H1 (cell line): ENCODE data around the gene GPC6. TPM values are rescaled to one million over a fixed set of nuclear protein-coding genes. Genes with fewer than 3 reads are reported as not detected.

Source experiments
- CTCF ChIA-PET: fragments of 300-600 bp; sonication (Branson Sonifier 250); formaldehyde crosslinking; loops from one replicate; lab custom pipeline; 2021; ENCODE audit not compliant: partially characterized antibody; lab: Charles Lee
- POLR2A ChIA-PET: fragments of 300-600 bp; sonication (Branson Sonifier 250); formaldehyde crosslinking; loops from one replicate; lab custom pipeline; 2021; ENCODE audit warnings: inconsistent platforms; ENCODE audit not compliant: partially characterized antibody; lab: Charles Lee
- DNase-seq, 2 experiments: peaks; one replicate each; pipeline versions ENCODE4 v3.0.0 to v3.0.0-alpha.2; 2010 to 2022; ENCODE audit warnings: low spot score in 2 of 2, low read depth in 1 of 2, mixed read lengths in 1 of 2
- FAIRE-seq: peaks from 2 replicates; lab custom pipeline; 2011; peaks lifted over from hg19 to GRCh38; lab: Jason Lieb, UNC
- H2AFZ ChIP-seq: 2 replicates; pipeline ENCODE4 v1.8.1; 2012; ENCODE audit warnings: low read length, inconsistent platforms
- H2AK5ac ChIP-seq: 2 replicates; pipeline ENCODE4 v1.6.1; 2013; ENCODE audit warnings: low read depth, low read length
- H2BK120ac ChIP-seq: replicated peaks from 2 replicates; pipeline ENCODE3; 2013; ENCODE audit warnings: low read depth, low read length, inconsistent platforms
- H2BK12ac ChIP-seq: 2 replicates; pipeline ENCODE4 v1.6.1; 2013; ENCODE audit warnings: low read depth, low read length
- H2BK15ac ChIP-seq: 2 replicates; pipeline ENCODE4 v1.6.1; 2013; ENCODE audit warnings: low read length
- H2BK20ac ChIP-seq: 2 replicates; pipeline ENCODE4 v1.6.1; 2013; ENCODE audit warnings: low read length
- H2BK5ac ChIP-seq: 2 replicates; pipeline ENCODE4 v1.6.1; 2013; ENCODE audit warnings: low read depth, low read length
- H3K14ac ChIP-seq: 2 replicates; pipeline ENCODE4 v1.6.1; 2013; ENCODE audit warnings: inconsistent platforms; ENCODE audit not compliant: insufficient read length
- H3K18ac ChIP-seq: 2 replicates; pipeline ENCODE4 v1.6.1; 2013; ENCODE audit warnings: low read length; ENCODE audit errors: extremely low read depth
- H3K23ac ChIP-seq: 2 replicates; pipeline ENCODE4 v1.6.1; 2013; ENCODE audit warnings: inconsistent platforms; ENCODE audit not compliant: insufficient read length
- H3K23me2 ChIP-seq: 2 replicates; pipeline ENCODE4 v1.6.1; 2013; ENCODE audit warnings: low read depth, low read length
- H3K27ac ChIP-seq: 2 replicates; pipeline ENCODE4 v1.6.1; 2011; ENCODE audit warnings: low read depth, low read length, inconsistent platforms
- H3K27me3 ChIP-seq, 4 experiments: replicated peaks in 1 of 4; 1 replicate in 1 of 4; 2 replicates in 3 of 4; pipeline versions ENCODE4 v1.6.1 to v1.8.1; 2011 to 2013; ENCODE audit warnings: low read length in 3 of 4, mild to moderate bottlenecking in 3 of 4, inconsistent platforms in 2 of 4, mixed read lengths in 2 of 4, moderate library complexity in 1 of 4; ENCODE audit not compliant: control insufficient read depth in 3 of 4, insufficient read depth in 3 of 4; ENCODE audit errors: extremely low read depth in 1 of 4
- H3K36me3 ChIP-seq, 4 experiments: 2 replicates each; pipeline versions ENCODE4 v1.6.1 to v1.8.1; 2011 to 2013; ENCODE audit warnings: mild to moderate bottlenecking in 4 of 4, low read length in 3 of 4, moderate library complexity in 2 of 4, control low read depth in 1 of 4, inconsistent platforms in 1 of 4; ENCODE audit not compliant: insufficient read depth in 4 of 4, control insufficient read depth in 2 of 4
- H3K4ac ChIP-seq: replicated peaks from 2 replicates; pipeline ENCODE3; 2013; ENCODE audit warnings: low read length, low read depth, mixed read lengths, inconsistent platforms; ENCODE audit not compliant: insufficient read length
- H3K4me1 ChIP-seq, 4 experiments: replicated peaks in 1 of 4; 1 replicate in 1 of 4; 2 replicates in 3 of 4; pipeline versions ENCODE4 v1.6.1 to v1.8.1; 2011 to 2013; ENCODE audit warnings: low read length in 3 of 4, inconsistent platforms in 2 of 4, mixed read lengths in 1 of 4; ENCODE audit not compliant: insufficient read depth in 4 of 4, control insufficient read depth in 3 of 4
- H3K4me2 ChIP-seq, 2 experiments: 2 replicates each; pipeline versions ENCODE4 v1.6.1 to v1.8.1; 2011 to 2013; ENCODE audit warnings: low read depth in 2 of 2, low read length in 2 of 2, control low read depth in 1 of 2, inconsistent platforms in 1 of 2, mild to moderate bottlenecking in 1 of 2; ENCODE audit not compliant: insufficient read depth in 1 of 2
- H3K4me3 ChIP-seq, 4 experiments: fragments of 200-600, 300-600 bp in 1 of 4; sonication (generic), shearing (Covaris generic), sonication (Bioruptor Twin) in 1 of 4; 2 replicates each; pipeline versions ENCODE4 v1.5.1 to v1.8.1; 2011 to 2016; ENCODE audit warnings: low read length in 4 of 4, low read depth in 3 of 4, control low read depth in 2 of 4, inconsistent platforms in 2 of 4, mild to moderate bottlenecking in 2 of 4, mixed read lengths in 1 of 4, moderate library complexity in 1 of 4; ENCODE audit not compliant: insufficient read depth in 2 of 4; ENCODE audit errors: extremely low read depth in 1 of 4
- H3K56ac ChIP-seq: replicated peaks from 2 replicates; pipeline ENCODE3; 2013; ENCODE audit warnings: low read depth, mild to moderate bottlenecking, mixed read lengths, low read length, inconsistent platforms; ENCODE audit not compliant: insufficient read length
- H3K79me1 ChIP-seq: 2 replicates; pipeline ENCODE4 v1.6.1; 2013; ENCODE audit warnings: low read depth, low read length, control low read depth
- H3K79me2 ChIP-seq, 2 experiments: 2 replicates each; pipeline versions ENCODE4 v1.6.1 to v1.8.1; 2012 to 2013; ENCODE audit warnings: low read length in 2 of 2, mild to moderate bottlenecking in 2 of 2, inconsistent platforms in 1 of 2; ENCODE audit not compliant: insufficient read depth in 2 of 2, control insufficient read depth in 1 of 2
- H3K9ac ChIP-seq, 4 experiments: replicated peaks in 1 of 4; 1 replicate in 1 of 4; 2 replicates in 3 of 4; pipeline versions ENCODE4 v1.6.1 to v1.8.1; 2011 to 2013; ENCODE audit warnings: low read depth in 3 of 4, low read length in 3 of 4, control low read depth in 2 of 4, mild to moderate bottlenecking in 2 of 4, moderate library complexity in 2 of 4, inconsistent platforms in 1 of 4; ENCODE audit errors: extremely low read depth in 1 of 4
- H3K9me3 ChIP-seq, 2 experiments: 2 replicates each; pipeline versions ENCODE4 v1.6.1 to v1.8.1; 2012 to 2013; ENCODE audit warnings: mild to moderate bottlenecking in 2 of 2, moderate library complexity in 2 of 2, control low read depth in 1 of 2, inconsistent platforms in 1 of 2, low read depth in 1 of 2, low read length in 1 of 2, mixed read lengths in 1 of 2; ENCODE audit not compliant: insufficient read depth in 2 of 2
- H4K20me1 ChIP-seq, 2 experiments: replicated peaks in 1 of 2; 2 replicates each; pipeline versions ENCODE3 to v1.8.1; 2011 to 2013; ENCODE audit warnings: inconsistent platforms in 2 of 2, low read length in 2 of 2, mild to moderate bottlenecking in 1 of 2; ENCODE audit not compliant: insufficient read depth in 2 of 2, control insufficient read depth in 1 of 2
- H4K5ac ChIP-seq: 2 replicates; pipeline ENCODE4 v1.6.1; 2013; ENCODE audit warnings: low read length, low read depth, mixed read lengths, inconsistent platforms; ENCODE audit not compliant: insufficient read length
- H4K8ac ChIP-seq: 2 replicates; pipeline ENCODE4 v1.8.0; 2013; ENCODE audit warnings: mild to moderate bottlenecking, moderate library complexity, low read length, inconsistent platforms; ENCODE audit not compliant: insufficient read depth; ENCODE audit errors: extremely low read depth
- H4K91ac ChIP-seq: replicated peaks from 2 replicates; pipeline ENCODE3; 2013; ENCODE audit warnings: low read length, mixed read lengths, inconsistent platforms; ENCODE audit not compliant: insufficient read length
- CHD2 ChIP-seq: IDR thresholded peaks from 2 replicates; pipeline ENCODE4 v1.6.1; 2012; ENCODE audit warnings: low read length, improper control_type of control experiment
- EP300 ChIP-seq, 2 experiments: IDR thresholded peaks; 1 replicate in 1 of 2; 2 replicates in 1 of 2; pipeline ENCODE4 v1.6.1; 2011 to 2012; ENCODE audit warnings: low read depth in 2 of 2, low read length in 2 of 2, mild to moderate bottlenecking in 2 of 2, borderline replicate concordance in 1 of 2, inconsistent platforms in 1 of 2, moderate library complexity in 1 of 2
- ZNF274 ChIP-seq: IDR thresholded peaks from 2 replicates; pipeline ENCODE4 v1.7.0; 2012; ENCODE audit warnings: low read length, borderline replicate concordance; ENCODE audit errors: extremely low read depth
- WGBS, 2 experiments: shearing (Covaris generic) in 1 of 2; methylation state at CpG; one replicate each; pipeline versions ENCODE4 v1.1.6 to v1.1.7; 2013 to 2015; ENCODE audit warnings: low lambda C conversion rate in 2 of 2, mixed read lengths in 2 of 2, inconsistent platforms in 1 of 2, low coverage in 1 of 2, missing lambda C conversion rate in 1 of 2; ENCODE audit not compliant: insufficient replicate concordance in 2 of 2, insufficient coverage in 1 of 2, insufficient read length in 1 of 2; ENCODE audit errors: extremely low coverage in 1 of 2, missing lambda C conversion rate in 1 of 2; 5-methylcytosine and 5-hydroxymethylcytosine counted together
- polyA plus RNA-seq, 7 experiments: library from polyadenylated mRNA; depleted of rRNA in 3 of 7; stranded (reverse) in 5 of 7; unstranded in 2 of 7; fragments of >200 nt in 5 of 7; fragments of 200-250 nt in 2 of 7; gene quantifications; 1 replicate in 5 of 7; 2 replicates in 1 of 7; 4 replicates in 1 of 7; pipeline versions ENCODE4 v1.2.1 to v1.2.3, GENCODE V29; 2011 to 2013; ENCODE audit warnings: missing spikeins in 2 of 7, mixed read lengths in 2 of 7
- total RNA-seq: library from RNA; stranded (reverse); fragmentation: NEBNext Ultra II Directional; extraction: Animal tissue kit (Norgen Biotek cat#: 25700); gene quantifications from 2 replicates; pipeline ENCODE4 v1.2.1, GENCODE V29; 2021

GPC6 gene
- total and polyA plus RNA-seq, 2 of the 8 experiments (the other 6 are each of a cell fraction or from before 2014, with no cell fraction given) = 5.4 to 12.0 TPM

- Histone ChIP-seq H2BK12ac (no peak overlapping the region), H4K5ac (no peak overlapping the region), H3K9ac (no peak overlapping the region), H2BK120ac (no peak overlapping the region), H2BK20ac (no peak overlapping the region), H3K56ac (no peak overlapping the region), H3K27ac (no peak overlapping the region), H3K4me1 (no peaks in the 10 kb centered on the region), H3K23me2 (no peaks in the 10 kb centered on the region), H2BK15ac (no peak overlapping the region), H3K4me2 (no peak overlapping the region), H3K79me2 (no peaks in the 10 kb centered on the region), H3K18ac (no peak overlapping the region)
- POLR2A ChIA-PET = no interaction called here
- TF ChIP-seq ZNF274 (no peak), EP300 (IDR thresholded peaks at IDR 0.05; ENCODE audit: borderline replicate concordance in 1 of 2, low read depth in 2 of 2, low read length in 2 of 2) (no peak), CHD2 (no peak)
- TF ChIP-seq, all 59 proteins: peak for 0
- Histone ChIP-seq H3K4me3 (no peak overlapping the region), H4K8ac (no peak overlapping the region), H3K14ac (no peak overlapping the region), H4K20me1 (no peaks in the 10 kb centered on the region), H3K36me3 (no peaks in the 10 kb centered on the region), H3K79me1 (no peaks in the 10 kb centered on the region), H2BK5ac (no peak overlapping the region), H3K27me3 (no peaks in the 10 kb centered on the region; a peak in 1 of 7 replicates), H3K4ac (no peak overlapping the region), H2AK5ac (no peak overlapping the region), H3K23ac (no peak overlapping the region), H3K9me3 (no peaks in the 10 kb centered on the region), H4K91ac (no peak overlapping the region), H2AFZ (no peak overlapping the region)
- DNase-seq = no peak
- FAIRE-seq = no peak
- CTCF ChIA-PET = no interaction called here
- WGBS, 2 experiments = 85% methylated on average over 1 of the region's 1 CpG; no CpG with 5 or more reads in 1 of the 2 experiments
Measured at GRCh38 chr13:94228763-94229162, 1002.2 kb downstream of the GPC6 start.
